ENCODE measurements around the gene RAMACL. TPM values are rescaled to one million over a fixed set of nuclear protein-coding genes. Genes with fewer than 3 reads are reported as not detected.
"Not testable (repeated sequence)": the region's sequence is repeated elsewhere in the genome, so short reads cannot be mapped to it uniquely, and the experiment has no call there.

RAMACL gene
- total RNA-seq (2014; rRNA removed; shearing (Covaris generic)), result 0.34 and 0.86 TPM in 2 replicates

GRCh38 chr6:166586424-166587156 lies at the start of gene RAMACL:
TSS of gene RAMACL (minus strand) at chr6:166586678. CDS start at chr6:166586477, 201 bp downstream.
- no peak for DNase-seq (ENCODE audit: low read depth)

- no peak for DNase-seq (ENCODE audit: low read depth)
Measured at GRCh38 chr6:166635013-166635970, 48.8 kb upstream of the RAMACL start.

- not testable (repeated sequence) for DNase-seq (ENCODE audit: low read depth)
Measured at GRCh38 chr6:166634581-166634980, 48.1 kb upstream of the RAMACL start.

- DNase-seq (ENCODE audit: low read depth), result no peak
Measured at GRCh38 chr6:166633732-166634535, 47.5 kb upstream of the RAMACL start.

GRCh38 chr6:166632731-166633130 lies 46.3 kb upstream of the RAMACL start:
- DNase-seq (ENCODE audit: low read depth), result no peak

- DNase-seq (ENCODE audit: low read depth), result no peak
Measured at GRCh38 chr6:166630462-166630861, 44.0 kb upstream of the RAMACL start.

- DNase-seq (ENCODE audit: low read depth), result peak; percentile 51
Measured at GRCh38 chr6:166629628-166630027, 43.1 kb upstream of the RAMACL start.

GRCh38 chr6:166627875-166628801 lies 41.7 kb upstream of the RAMACL start:
- DNase-seq (ENCODE audit: low read depth), result peak; percentile 28

- peak; percentile 97 for DNase-seq (ENCODE audit: low read depth)
Measured at GRCh38 chr6:166627033-166627874, 40.8 kb upstream of the RAMACL start, which contains the start of gene RPS6KA2. TSS of gene RPS6KA2 (minus strand) at chr6:166627251. CDS start at chr6:166627019, 232 bp downstream.

- DNase-seq (ENCODE audit: low read depth), result peak; percentile 30
Measured at GRCh38 chr6:166626177-166627032, 39.9 kb upstream of the RAMACL start.

GRCh38 chr6:166625356-166625755 lies 38.9 kb upstream of the RAMACL start:
- DNase-seq (ENCODE audit: low read depth), result no peak

GRCh38 chr6:166624275-166624674 lies 37.8 kb upstream of the RAMACL start:
- peak; percentile 27 for DNase-seq (ENCODE audit: low read depth)

GRCh38 chr6:166623318-166623717 lies 36.8 kb upstream of the RAMACL start:
- DNase-seq (ENCODE audit: low read depth), result peak; percentile 17

GRCh38 chr6:166621114-166621540 lies 34.6 kb upstream of the RAMACL start:
- DNase-seq (ENCODE audit: low read depth), result no peak

- DNase-seq (ENCODE audit: low read depth), result no peak
Measured at GRCh38 chr6:166620478-166621113, 34.1 kb upstream of the RAMACL start.

- DNase-seq (ENCODE audit: low read depth), result peak; percentile 68
Measured at GRCh38 chr6:166619912-166620311, 33.4 kb upstream of the RAMACL start.

- DNase-seq (ENCODE audit: low read depth), result no peak
Measured at GRCh38 chr6:166618866-166619761, 32.6 kb upstream of the RAMACL start.
